H7 (cell line): ENCODE measurements around the gene DEK. TPM values are rescaled to one million over a fixed set of nuclear protein-coding genes. Genes with fewer than 3 reads are reported as not detected.

ENCODE experiments used
- DNase-seq: peaks from one replicate; pipeline ENCODE4 v3.0.0; 2012
- H3K27me3 ChIP-seq: 2 replicates; pipeline ENCODE4 v1.6.0; 2011; ENCODE audit warnings: mild to moderate bottlenecking, low read length; ENCODE audit not compliant: control insufficient read depth, insufficient read depth
- H3K36me3 ChIP-seq: replicated peaks from 2 replicates; pipeline ENCODE4 v1.5.1; 2011; ENCODE audit warnings: low read length; ENCODE audit not compliant: control insufficient read depth, insufficient read depth
- H3K4me3 ChIP-seq: 2 replicates; pipeline ENCODE4 v1.5.1; 2011; ENCODE audit warnings: low read depth, mild to moderate bottlenecking, control low read depth, low read length, moderate library complexity; ENCODE audit not compliant: insufficient read depth
- total RNA-seq: library from RNA; depleted of rRNA; stranded (reverse); fragments of >200 nt; shearing (Covaris generic); gene quantifications from 2 replicates; pipeline ENCODE4 v1.2.3, GENCODE V29; 2014

DEK gene
- total RNA-seq, 1 experiment from 2014 or later = 156 TPM

DNA sequence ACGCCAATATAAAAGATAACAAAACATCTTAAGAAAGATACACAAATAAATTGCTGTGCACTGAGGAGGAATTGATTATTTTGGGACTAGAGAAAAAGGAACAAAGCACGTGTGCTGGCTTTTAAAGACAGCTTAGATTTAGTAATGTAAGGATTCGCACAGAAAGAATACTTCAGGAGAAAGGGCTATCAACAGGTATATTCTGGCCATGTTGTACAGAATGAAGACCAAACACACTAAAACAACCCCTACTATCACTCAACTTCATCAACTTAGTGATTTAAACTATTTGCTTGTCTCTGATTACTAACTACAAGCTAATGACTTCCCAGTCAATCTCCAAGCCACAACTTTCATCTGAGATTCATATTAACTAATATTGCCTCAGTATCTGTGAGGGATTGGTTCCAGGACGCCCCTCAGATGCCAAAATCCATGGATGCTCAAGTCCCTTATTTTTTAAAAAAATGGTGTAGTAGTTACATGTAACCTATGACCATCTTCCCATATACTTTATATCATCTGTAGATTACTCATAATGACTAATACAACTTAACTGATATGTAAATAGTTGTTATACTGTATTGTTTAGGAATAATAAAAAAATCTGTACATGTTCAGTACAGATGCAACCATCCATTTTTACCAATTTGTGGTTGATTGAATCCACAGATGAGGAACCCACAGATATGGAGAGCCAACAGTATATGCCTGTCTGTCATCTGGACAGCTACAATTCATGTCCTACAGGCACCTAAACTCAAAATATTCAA, 4.5 kb downstream of the DEK start:
- Histone ChIP-seq H3K27me3 (no peaks in the 10 kb centered on the region), H3K36me3 (peaks cover 17% of the 10 kb centered on the region), H3K4me3 (no peak overlapping the region)
- DNase-seq = no peak

DNA sequence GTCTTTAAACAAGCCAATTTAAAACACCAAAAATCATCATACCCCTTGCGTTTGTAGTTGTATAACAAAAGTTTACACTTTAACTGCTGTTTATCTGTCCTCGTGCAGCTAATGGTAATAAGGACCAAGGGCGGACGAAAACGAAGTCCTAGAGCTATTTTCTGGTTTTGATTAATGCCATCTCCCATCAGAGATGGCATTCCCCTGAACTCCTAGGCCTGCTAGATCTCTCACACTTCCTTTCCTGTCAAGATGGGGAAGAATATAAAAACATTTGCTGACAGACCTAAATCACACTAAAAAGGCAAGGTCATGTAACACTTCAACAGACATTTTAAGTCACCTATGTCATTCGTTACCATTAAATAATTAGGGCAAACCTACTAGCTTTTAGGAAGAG, 9.5 kb downstream of the DEK start:
- H3K36me3 ChIP-seq = peaks cover 25% of the 10 kb centered on the region
- no peaks in the 10 kb centered on the region for H3K27me3 ChIP-seq
- no peak for DNase-seq
- no peak overlapping the region for H3K4me3 ChIP-seq

DNA sequence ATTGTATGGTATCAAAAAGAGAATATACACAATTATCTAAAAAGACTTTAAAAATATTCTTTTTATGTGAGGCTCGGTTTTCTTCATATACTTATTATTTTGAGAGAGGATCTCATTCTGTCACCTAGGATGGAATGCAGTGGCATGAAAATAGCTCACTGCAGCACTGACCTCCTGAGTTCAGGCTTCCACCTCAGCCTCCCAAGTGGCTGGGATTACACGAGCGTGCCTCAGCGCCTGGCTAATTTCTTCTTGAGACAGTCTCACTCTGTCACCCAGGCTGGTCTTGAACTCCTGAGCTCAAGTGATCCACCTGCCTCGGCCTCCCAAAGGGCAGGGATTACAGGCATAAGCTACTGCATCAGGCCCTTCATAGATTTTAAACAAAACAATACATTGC, 10.7 kb downstream of the DEK start:
- H3K36me3 ChIP-seq = peaks cover 31% of the 10 kb centered on the region
- no peak for DNase-seq
- no peak overlapping the region for H3K4me3 ChIP-seq
- H3K27me3 ChIP-seq = no peaks in the 10 kb centered on the region

DNA sequence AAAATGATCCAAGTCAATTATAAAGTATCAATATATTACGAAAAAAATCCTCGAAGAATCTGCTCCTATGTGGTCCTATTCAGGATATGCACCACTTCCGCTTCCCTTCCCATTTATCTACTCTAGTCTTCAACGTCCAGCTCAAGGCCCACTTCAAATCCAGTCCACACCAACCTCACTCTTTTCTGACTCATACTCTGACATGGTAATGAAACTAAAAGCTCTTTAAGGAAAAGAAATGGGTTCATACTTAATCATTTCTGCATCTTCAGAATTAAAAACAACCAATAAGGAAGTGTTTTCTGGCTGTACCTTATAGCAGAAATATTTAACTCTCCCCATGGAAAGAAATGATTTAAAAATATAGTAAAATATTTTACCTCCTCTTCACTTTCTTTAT, 15.1 kb downstream of the DEK start:
- Histone ChIP-seq H3K36me3 (peaks cover 17% of the 10 kb centered on the region), H3K27me3 (no peaks in the 10 kb centered on the region), H3K4me3 (no peak overlapping the region)
- DNase-seq = no peak

DNA sequence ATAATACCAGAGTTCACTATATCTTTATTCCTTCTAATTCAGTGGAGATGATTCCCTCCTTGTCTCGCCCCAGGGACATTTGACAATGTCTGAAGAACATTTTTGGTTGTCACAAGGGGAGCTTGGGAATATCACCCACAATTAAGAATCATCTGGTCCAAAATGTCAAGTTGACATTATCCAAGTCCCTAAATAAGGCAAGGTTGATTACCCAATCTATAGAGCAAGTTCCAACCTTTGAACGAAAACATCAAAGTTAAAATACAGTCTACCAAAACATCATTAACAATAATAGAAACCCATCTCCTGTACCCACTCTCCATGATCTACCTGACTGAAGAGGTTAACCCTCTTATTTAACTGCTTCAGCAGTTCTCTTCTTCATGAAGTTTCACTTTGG, 15.6 kb downstream of the DEK start:
- Histone ChIP-seq H3K4me3 (no peak overlapping the region), H3K36me3 (peaks cover 15% of the 10 kb centered on the region), H3K27me3 (no peaks in the 10 kb centered on the region)
- no peak for DNase-seq

DNA sequence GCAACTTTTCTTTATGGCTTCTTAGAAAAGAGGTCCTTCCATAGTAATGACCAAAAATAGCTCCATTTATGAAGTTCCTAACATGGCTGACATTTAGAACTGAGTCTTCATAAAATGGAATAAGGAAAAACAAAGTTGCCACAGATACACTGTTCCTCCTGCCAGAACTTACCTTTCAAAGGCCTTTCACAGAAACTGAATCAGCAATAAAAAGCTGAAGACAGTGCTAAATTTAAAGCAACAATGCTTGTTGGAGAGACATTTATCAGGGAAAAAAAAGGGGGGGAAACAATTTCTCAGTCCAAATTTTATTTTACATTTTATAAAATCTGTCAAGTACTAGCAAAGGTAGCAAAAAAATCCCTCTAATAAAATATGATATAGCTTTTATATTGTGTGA, 17.3 kb downstream of the DEK start:
- H3K4me3 ChIP-seq = no peak overlapping the region
- no peaks in the 10 kb centered on the region for H3K27me3 ChIP-seq
- DNase-seq = no peak
- peaks cover 27% of the 10 kb centered on the region for H3K36me3 ChIP-seq

DNA sequence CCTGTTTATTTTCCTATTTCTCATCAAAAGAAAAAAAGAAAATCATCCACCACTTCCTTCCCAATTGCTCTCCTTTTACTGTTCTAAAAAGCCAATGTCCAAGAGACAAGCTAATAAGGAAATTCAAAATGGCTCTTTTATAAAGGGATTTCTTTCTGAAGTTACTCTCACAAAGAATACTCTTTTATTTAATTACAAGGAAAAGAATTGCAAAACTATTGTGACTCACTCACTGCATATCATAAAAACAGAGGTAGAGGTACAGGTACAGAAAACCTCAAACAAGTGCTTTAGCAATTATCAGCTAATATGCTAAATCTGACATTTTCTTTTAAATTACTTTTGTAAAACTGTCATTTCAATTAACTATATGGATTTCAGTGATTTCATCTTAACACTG, 18.1 kb downstream of the DEK start:
- DNase-seq = no peak
- Histone ChIP-seq H3K27me3 (no peaks in the 10 kb centered on the region), H3K36me3 (peaks cover 25% of the 10 kb centered on the region), H3K4me3 (no peak overlapping the region)

DNA sequence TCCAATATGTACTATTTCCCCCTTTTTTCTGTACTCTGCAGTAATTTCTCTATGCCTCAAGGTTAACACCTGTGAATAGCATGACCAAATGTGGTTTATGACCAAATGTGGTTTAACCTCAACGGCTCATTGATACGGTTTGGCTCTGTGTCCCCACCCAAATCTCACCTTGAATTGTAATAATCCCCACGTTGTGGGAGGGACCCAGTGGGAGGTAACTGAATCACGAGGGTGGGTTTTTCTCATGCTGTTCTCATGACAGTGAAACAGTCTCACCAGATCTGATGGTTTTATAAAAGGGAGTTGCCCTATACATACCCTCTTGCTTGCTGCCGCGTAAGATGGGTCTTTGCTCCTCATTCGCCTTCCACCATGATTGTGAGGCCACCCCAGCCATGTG, 18.7 kb downstream of the DEK start:
- DNase-seq = no peak
- peaks cover 24% of the 10 kb centered on the region for H3K36me3 ChIP-seq
- no peaks in the 10 kb centered on the region for H3K27me3 ChIP-seq
- no peak overlapping the region for H3K4me3 ChIP-seq

DNA sequence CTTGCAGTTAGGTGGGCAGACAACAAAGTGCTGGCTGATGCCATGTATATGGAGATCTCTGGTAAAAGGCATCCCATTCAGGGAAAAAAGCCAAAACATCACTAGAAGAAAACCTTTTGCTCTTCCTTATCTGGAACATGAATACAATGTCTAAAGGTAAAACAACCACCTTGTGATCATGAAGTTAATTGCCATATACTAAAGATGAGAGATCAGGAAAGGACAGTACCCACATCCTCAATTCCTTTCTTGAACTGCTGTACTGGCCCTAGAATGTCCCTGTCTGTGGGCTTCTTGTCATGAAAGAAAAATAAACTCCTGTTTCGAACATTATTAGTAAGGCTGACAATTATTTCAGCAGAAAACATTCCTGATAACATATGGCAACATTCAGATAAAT, 19.3 kb downstream of the DEK start:
- no peaks in the 10 kb centered on the region for H3K27me3 ChIP-seq
- DNase-seq = no peak
- H3K36me3 ChIP-seq = peaks cover 24% of the 10 kb centered on the region
- H3K4me3 ChIP-seq = no peak overlapping the region

DNA sequence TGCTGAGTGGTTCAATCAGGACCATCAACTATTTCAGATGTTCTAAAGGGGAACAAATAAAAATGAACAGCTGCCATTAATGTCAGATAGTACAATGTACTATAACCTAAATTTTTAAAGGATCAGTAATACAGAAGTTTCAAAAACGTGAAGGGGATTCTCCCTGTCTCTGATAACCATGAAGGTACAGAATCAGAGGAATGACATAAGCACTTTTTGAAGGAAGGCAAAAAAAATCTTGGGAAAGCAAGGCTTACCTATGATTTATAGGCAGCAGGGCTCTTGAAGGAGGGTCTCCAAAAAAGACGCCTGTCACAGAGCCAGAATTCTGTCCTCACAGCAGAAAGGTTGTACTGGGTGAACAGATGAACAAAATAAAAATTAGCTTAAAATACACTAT, 20.1 kb downstream of the DEK start:
- peaks cover 23% of the 10 kb centered on the region for H3K36me3 ChIP-seq
- DNase-seq = no peak
- no peak overlapping the region for H3K4me3 ChIP-seq
- H3K27me3 ChIP-seq = no peaks in the 10 kb centered on the region

DNA sequence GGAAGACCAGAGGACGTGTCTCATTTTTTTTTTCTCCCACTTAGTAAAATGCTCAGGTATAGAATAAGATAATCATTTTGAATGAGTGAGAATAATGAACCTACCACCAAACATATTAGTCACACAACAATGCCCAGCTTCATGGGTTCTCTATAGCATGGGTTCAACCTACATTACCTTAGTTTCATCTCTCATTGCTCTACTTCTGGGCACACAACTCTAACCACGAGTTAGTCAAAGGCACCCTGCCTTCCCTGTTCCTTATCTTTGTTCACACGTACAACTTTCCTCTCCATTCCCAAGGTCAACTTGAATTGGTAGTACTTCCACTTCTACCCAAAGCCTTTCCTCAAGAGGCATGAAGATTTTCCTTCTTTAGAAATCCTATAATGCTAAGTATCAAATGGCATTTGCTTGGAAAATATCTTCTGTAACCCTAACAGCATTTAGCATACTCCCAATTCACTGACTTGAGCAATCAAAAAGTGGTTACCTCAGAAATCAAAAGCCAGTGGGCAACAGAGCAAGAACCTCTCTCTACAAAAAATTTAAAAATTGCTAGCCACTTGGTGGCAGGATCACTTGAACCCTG, 20.9 kb downstream of the DEK start:
- no peak for DNase-seq
- H3K4me3 ChIP-seq = no peak overlapping the region
- peaks cover 20% of the 10 kb centered on the region for H3K36me3 ChIP-seq
- H3K27me3 ChIP-seq = no peaks in the 10 kb centered on the region

DNA sequence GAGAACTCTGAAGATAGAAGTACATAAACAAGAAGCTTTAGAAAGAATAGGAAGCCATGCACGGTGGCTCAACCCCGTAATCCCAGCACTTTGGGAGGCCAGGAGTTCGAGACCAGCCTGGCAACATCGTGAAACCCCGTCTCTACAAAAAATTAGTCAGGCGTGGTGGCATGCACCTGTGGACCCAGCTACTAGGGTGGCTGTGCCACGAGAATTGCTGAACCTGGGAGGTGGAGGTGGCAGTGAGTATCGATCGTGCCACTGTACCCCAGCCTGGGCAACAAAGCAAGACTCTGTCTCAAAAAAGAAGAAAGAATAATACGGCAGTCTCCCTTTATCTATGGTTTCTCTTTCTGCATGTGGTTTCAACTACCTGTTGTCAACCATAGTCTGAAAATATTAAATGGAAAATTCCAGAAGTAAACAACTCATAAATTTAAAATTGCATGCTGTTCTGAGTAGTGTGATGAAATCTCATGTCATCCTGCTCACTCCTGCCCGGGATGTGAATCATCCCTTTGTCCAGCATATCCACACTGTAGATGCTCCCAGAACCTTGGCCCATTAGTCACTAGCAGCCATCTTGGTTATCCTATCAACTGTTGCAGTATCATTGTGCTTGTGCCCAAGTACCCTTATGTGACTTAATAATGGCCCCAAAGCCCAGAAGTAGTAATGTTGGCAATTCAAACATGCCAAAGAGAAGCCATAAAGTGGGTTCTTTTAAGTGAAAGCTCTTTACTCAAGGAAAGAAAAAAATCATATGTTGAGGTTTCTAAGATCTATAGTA, 22.1 kb downstream of the DEK start:
- DNase-seq = no peak
- Histone ChIP-seq H3K4me3 (no peak overlapping the region), H3K36me3 (peaks cover 18% of the 10 kb centered on the region), H3K27me3 (no peaks in the 10 kb centered on the region)

DNA sequence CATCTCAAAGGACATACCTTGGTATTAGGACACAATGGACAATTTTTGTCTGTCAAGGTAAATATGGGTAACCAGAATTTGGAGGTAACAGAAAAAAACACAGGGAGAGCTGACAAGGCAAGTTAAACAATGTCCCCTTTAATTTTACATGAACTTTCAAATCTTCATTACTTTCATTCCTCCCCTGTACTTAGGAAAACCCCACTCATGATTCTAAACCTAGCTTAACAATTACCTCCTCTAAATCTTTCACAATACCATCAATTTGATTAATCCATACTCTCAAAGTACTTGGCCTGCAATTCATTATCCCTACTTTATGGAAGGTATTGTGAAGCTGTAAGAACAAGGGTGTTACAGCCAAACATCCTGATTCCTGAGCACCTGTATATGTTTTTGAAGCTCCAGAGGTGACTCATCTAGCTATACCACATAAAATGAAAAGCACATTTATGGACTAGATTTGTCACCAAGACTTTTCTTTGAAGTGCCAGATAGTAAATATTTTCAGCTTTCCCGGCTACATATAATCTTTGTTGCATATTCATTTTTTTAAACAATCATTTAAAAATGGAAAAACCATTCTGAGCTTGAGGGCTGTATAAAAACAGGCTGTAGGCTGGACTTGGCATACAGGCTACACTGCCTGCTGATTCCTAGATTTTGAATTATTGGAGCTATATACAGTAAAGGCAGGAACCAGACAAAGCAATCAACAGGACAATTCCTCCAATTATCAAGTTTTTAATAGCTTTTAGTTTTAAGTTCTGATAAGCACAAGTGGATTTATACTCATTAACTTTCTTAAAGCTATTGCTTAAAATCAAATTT, 22.9 kb downstream of the DEK start:
- Histone ChIP-seq H3K4me3 (no peak overlapping the region), H3K27me3 (no peaks in the 10 kb centered on the region), H3K36me3 (peaks cover 22% of the 10 kb centered on the region)
- no peak for DNase-seq

DNA sequence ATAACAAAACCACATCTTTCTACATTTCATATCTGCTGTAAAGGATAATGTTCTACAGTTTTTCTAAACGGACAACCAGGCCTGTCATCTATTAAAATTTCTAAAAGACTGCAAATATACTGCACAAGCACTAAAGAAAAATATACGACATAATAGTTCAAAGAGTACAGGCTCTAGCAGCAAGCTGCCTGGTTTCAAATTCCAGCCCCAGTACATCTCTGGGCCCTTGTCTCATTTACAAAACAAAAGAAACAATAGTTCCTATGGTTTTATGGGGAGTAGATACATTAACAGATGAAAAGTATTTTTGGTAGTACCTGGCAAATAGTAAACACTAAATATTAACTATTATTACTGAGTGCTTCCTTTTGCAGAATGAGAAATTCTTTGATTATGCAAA, 24.1 kb downstream of the DEK start:
- no peak for DNase-seq
- Histone ChIP-seq H3K36me3 (peaks cover 25% of the 10 kb centered on the region), H3K27me3 (no peaks in the 10 kb centered on the region), H3K4me3 (no peak overlapping the region)
